HG02763 (cell line): ENCODE results near the gene S100A7A.

ENCODE experiments used
- ATAC-seq: cut with Tn5 transposase; IDR thresholded peaks from one replicate; pipeline ENCODE4 v1.9.1; 2021; ENCODE audit warnings: mild to moderate bottlenecking, moderate library complexity; ENCODE audit not compliant: unreplicated experiment

S100A7A gene

DNA sequence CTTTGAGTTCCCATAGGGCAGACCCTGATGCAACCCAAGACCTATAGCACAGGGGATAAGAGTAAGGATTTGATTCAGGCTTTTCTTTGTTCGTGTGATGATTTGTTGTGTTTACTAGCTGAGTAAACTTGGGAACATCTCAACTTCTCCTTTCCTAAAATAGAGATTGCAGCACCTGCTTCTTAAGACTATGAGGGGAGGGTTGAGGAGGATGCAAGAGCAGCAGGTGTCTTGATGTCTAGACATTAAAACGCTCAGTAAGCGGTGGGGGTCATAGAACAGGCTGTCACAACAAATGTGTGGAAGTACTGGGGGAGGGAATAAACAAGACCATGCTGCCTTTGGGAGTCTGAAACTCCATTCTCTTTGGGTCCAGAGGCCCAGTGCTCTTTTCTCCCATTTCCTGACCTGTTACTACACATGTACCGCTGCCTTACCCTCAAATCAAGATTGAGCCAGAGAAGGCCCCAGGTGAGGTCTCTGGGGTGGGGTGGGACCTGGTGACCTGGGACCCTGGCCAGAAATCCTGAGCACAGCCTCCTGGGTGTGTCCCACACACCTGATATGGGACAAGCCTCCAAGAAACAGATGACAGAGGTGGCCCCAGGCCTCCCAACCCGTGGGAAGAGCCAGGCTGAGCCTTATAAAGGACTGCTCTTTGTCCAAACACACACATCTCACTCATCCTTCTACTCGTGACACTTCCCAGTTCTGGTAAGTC, at the start of gene S100A7A:
S100A7A (plus strand) TSS at position 671 of the 721 bp plus-strand sequence. CDS start 1,563 bp downstream, outside the sequence.
- ATAC-seq: no peak

- no peak for ATAC-seq
Measured at GRCh38 chr1:153367090-153367489, 49.2 kb upstream of the S100A7A start.

GRCh38 chr1:153368495-153368894, 47.8 kb upstream of the S100A7A start:
- ATAC-seq: no peak

GRCh38 chr1:153370146-153370545, 46.2 kb upstream of the S100A7A start:
- no peak for ATAC-seq

DNA sequence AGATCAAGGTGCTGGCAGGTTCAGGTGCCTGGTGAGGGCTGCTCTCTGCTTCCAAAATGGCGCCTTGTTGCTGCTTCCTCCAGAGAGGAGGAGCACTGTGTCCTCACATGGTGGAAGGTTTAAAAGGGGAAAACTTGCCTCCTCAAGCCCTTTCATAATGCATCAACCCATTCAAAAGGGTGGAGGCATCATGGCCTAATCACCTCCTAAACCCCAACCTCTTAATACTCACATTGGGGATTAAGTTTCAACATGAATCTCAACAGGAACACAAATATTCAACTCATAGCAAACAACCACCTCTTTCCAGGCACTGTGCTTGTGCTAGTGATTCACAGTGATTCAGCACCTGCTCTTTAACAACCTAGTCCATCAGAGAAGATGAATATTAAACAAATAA, 45.1 kb upstream of the S100A7A start:
- no peak for ATAC-seq

- no peak for ATAC-seq
Measured at GRCh38 chr1:153372571-153372970, 43.7 kb upstream of the S100A7A start.

GRCh38 chr1:153374071-153374470, 42.2 kb upstream of the S100A7A start:
- ATAC-seq: no peak

GRCh38 chr1:153375511-153375910, 40.8 kb upstream of the S100A7A start, which contains the start of gene S100A12:
TSS of gene S100A12 (minus strand) at chr1:153375621. CDS start at chr1:153374592, 1,029 bp downstream.
- no peak for ATAC-seq

DNA sequence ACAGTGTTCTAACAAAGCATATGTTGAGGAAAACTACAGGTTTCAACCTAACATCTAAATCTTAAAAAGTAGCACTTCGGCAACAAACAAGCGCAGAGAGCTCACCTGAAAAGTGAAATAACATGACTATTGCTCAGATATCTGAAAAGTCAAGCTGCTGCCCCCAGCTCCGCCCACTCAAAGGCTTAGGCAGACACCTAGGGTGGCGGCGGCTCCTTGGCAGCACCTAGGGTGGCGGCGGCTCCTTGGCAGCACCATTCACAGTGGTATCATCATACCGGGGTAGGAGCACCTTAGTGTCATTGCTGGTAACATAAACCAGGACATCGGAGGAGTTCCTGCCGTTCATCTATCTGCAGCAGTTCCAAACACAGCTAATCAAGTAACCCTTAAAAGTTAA, 36.7 kb upstream of the S100A7A start:
- ATAC-seq: no peak

GRCh38 chr1:153380711-153381110, 35.6 kb upstream of the S100A7A start:
- ATAC-seq: no peak

- no peak for ATAC-seq
Measured at GRCh38 chr1:153384958-153385580, 31.3 kb upstream of the S100A7A start.

DNA sequence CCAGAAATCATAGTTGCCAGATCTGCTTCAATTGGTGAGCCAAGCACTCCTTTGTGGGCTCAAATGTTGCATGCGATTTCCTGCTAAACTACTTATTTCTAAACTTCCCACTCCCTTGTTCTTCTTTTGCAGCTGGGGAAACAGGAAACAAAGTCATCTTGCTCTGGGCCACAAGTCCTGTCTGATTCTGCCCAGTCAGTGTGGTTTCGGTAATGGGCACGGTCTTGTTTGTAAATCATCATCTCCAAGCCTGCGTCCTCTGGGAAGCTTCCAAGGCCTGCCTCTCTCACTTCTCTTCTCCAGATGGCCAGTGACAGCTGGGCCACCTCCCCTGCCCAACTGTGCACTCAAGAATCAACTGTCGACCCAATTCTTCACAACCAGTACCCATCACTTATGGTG, 29.8 kb upstream of the S100A7A start:
- no peak for ATAC-seq

DNA sequence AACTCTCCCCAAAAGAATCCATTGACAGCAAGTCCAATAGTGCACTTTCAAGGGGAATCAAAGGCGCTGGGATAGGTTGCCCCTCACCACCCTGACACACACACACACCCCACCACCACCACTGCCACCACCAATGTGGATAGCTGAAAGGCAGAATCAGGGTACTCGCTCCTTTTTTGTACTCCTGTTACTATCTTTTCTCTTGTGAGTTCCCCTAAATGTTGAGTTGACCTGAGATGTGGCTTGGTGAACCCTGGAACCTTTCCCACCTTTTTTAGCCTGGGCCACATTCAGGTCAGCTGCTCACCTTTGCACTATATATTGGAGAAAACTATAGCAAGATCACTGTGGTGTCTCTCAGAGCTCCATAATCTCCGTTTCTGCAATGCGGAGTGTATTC, 29.3 kb upstream of the S100A7A start:
- no peak for ATAC-seq

GRCh38 chr1:153387785-153388184, 28.5 kb upstream of the S100A7A start:
- no peak for ATAC-seq

DNA sequence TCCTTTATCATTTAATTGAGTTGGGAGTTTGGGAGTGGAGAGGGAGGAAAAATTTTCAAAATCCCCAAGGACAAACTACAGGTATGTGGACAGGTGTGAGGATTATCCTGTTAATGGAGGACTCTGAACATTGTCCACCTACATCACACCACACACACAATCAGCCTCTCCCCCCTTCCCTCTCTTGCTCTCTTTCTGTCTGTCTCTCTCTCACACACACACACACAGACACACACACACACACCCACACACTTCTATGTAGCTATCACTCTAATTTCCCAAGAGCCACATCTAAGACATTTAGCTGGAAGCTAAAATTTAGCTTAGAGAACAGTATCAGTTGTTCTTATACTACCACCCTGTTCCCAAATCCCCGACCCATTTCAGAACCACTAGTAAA, 26.9 kb upstream of the S100A7A start:
- ATAC-seq: no peak

- ATAC-seq: no peak
Measured at GRCh38 chr1:153389973-153390879, 26.1 kb upstream of the S100A7A start.

DNA sequence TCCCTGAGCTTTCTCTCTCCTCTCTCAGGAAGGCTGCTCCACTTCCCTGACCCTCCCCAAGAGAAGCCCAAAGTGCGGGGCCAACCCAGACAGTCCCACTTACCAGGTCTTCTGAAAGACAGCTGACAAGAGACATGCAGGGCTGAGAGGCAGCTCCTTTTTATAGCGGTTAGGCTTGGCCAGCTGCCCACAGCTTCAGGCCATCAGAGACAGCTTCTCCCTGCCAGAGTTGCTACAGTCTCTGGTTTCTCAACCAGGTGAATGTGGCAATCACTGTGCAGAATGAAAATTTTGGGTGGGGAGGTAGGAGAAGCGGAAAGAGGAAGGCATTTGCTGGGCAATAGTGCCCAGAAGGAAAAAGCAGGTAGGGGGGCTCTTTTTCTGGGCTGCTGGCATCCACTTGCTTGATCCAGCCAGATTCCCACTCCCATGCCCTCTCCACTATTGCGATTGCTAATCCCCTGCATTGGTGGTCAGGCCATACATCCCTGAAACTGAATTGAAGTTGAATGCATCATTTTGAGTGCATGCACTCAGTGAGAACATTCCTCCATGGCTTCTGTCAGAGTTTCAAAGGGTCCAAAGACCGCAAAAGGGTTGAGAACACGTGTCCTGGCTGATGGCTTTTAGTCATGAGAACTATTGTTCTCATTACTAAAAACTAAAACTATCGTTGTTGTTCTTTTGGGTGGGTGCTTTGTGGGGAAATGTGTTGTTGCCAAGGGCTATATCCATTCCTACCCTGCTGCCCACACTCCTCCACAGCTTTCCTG, 25.2 kb upstream of the S100A7A start, which contains the start of gene S100A8:
S100A8 (minus strand) TSS at position 136 of the 773 bp plus-strand sequence. CDS start 538 bp downstream, outside the sequence.
- no peak for ATAC-seq

DNA sequence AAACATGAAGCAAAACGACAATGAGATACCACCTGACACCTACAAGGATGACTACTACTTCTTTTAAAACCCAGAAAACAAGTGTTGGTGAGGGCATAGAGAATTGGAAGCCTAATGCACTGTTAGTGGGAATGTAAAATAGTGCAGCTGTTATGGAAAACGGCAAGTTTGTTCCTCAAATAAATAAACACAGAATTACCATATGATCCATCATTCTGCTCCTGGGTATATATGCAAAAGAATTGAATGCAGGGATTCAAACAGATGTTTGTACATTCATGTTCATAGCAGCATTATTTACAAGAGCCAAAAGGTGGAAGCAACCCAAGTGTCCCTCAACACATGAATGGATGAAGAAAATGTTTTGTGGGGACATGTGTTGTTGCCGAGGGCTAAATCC, 24.1 kb upstream of the S100A7A start:
- ATAC-seq: no peak

DNA sequence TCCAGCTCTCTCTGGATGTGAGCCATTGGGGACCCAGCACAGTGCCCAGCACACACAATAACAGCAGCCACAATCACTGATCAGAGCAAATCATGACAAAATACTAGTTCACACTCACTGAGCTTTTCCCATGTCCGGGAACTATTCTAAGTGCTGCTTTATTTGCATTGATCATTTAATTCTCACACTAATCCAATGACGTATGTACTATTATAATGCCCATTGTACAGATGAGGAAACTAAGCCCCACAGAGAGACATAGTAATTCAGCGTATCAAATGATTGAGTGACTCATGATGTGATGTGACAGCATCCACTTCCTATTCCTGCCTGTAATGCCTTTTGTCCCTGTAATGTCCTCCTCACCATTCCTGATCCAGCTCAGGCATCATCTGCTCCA, 23.5 kb upstream of the S100A7A start:
- no peak for ATAC-seq

DNA sequence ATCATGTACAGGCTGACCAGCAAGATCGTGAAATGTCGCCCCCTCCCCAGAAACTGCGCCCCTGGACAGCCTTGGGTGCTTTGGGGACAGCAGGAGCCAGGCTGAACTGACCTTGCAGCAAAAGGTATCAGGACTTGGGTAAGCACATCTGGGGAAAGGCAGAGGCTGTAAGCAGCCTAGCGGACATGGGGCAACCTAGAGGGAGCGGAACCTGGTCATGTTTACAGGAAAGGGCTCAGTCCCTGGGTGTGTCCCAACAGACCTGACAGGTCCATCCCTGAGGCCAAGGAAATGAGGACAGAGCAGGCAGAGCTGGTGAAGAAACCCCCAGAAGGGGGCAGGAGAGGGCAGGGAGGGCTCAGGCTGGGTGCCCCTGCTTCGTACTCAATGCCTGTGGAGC, 22.4 kb upstream of the S100A7A start:
- ATAC-seq: no peak

DNA sequence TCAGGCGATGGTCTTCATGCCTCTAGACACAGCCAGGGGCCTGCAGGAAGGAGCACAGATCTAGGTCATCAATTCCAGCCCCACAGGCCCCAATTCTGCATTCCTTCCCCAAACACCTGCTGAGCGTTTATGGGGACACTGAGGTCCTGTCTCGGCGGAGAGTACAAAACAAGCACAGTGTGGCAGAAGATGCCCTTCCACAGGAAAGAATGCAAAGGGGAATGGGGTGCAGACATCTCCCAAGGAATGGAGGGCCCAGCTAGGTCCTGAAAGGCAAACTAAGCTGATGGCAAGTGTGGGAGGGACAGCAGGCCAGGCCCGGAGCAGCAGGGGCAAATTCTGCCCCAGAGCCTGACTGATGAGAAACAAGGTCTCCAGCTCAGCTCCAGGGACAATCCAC, 21.9 kb upstream of the S100A7A start:
- ATAC-seq: no peak
